ENCODE results near the gene CDK5R1.

The CDK5R1 gene

GRCh38 chr17:32492648-32493289 lies 6.0 kb downstream of the CDK5R1 start:
- peaks cover 5% of the 10 kb centered on the region; the same call in 1 of the 2 replicates for H3K4me1 ChIP-seq (ENCODE audit: insufficient read depth, low read length)
- H3K36me3 ChIP-seq (ENCODE audit: insufficient read depth, low read length), result peaks cover 3% of the 10 kb centered on the region; the same call in 1 of the 2 replicates
- H3K9me3 ChIP-seq (ENCODE audit: control insufficient read depth, insufficient read depth, low read length), result no peaks in the 10 kb centered on the region
- H3K9ac ChIP-seq (ENCODE audit: low read depth, low read length), result no peak overlapping the region

GRCh38 chr17:32493571-32493970 lies 6.8 kb downstream of the CDK5R1 start:
- Histone ChIP-seq H3K36me3 (ENCODE audit: insufficient read depth, low read length) (peaks cover 3% of the 10 kb centered on the region; the same call in 1 of the 2 replicates), H3K4me1 (ENCODE audit: insufficient read depth, low read length) (peaks cover 9% of the 10 kb centered on the region; the same call in 1 of the 2 replicates), H3K9me3 (ENCODE audit: control insufficient read depth, insufficient read depth, low read length) (no peaks in the 10 kb centered on the region), H3K9ac (ENCODE audit: low read depth, low read length) (no peak overlapping the region)

GRCh38 chr17:32493976-32494513 lies 7.3 kb downstream of the CDK5R1 start:
- Histone ChIP-seq H3K4me1 (ENCODE audit: insufficient read depth, low read length) (peaks cover 9% of the 10 kb centered on the region; the same call in 1 of the 2 replicates), H3K9me3 (ENCODE audit: control insufficient read depth, insufficient read depth, low read length) (no peaks in the 10 kb centered on the region), H3K36me3 (ENCODE audit: insufficient read depth, low read length) (peaks cover 3% of the 10 kb centered on the region; the same call in 1 of the 2 replicates), H3K9ac (ENCODE audit: low read depth, low read length) (no peak overlapping the region)

- Histone ChIP-seq H3K36me3 (ENCODE audit: insufficient read depth, low read length) (peaks cover 1% of the 10 kb centered on the region; the same call in 1 of the 2 replicates), H3K9ac (ENCODE audit: low read depth, low read length) (no peak overlapping the region), H3K4me1 (ENCODE audit: insufficient read depth, low read length) (peaks cover 9% of the 10 kb centered on the region; the same call in 1 of the 2 replicates), H3K9me3 (ENCODE audit: control insufficient read depth, insufficient read depth, low read length) (no peaks in the 10 kb centered on the region)
These were observed 8.0 kb downstream of the CDK5R1 start for GRCh38 chr17:32494621-32495358.

- Histone ChIP-seq H3K4me1 (ENCODE audit: insufficient read depth, low read length) (peaks cover 9% of the 10 kb centered on the region; the same call in 1 of the 2 replicates), H3K36me3 (ENCODE audit: insufficient read depth, low read length) (no peaks in the 10 kb centered on the region), H3K9me3 (ENCODE audit: control insufficient read depth, insufficient read depth, low read length) (no peaks in the 10 kb centered on the region), H3K9ac (ENCODE audit: low read depth, low read length) (no peak overlapping the region)
These were observed 8.8 kb downstream of the CDK5R1 start for GRCh38 chr17:32495359-32496231.

- Histone ChIP-seq H3K9ac (ENCODE audit: low read depth, low read length) (no peak overlapping the region), H3K4me1 (ENCODE audit: insufficient read depth, low read length) (peaks cover 9% of the 10 kb centered on the region; the same call in 1 of the 2 replicates), H3K9me3 (ENCODE audit: control insufficient read depth, insufficient read depth, low read length) (no peaks in the 10 kb centered on the region), H3K36me3 (ENCODE audit: insufficient read depth, low read length) (no peaks in the 10 kb centered on the region)
These were observed 9.7 kb downstream of the CDK5R1 start for GRCh38 chr17:32496395-32497073.

GRCh38 chr17:32497431-32498205 lies 10.8 kb downstream of the CDK5R1 start:
- Histone ChIP-seq H3K9ac (ENCODE audit: low read depth, low read length) (no peak overlapping the region), H3K4me1 (ENCODE audit: insufficient read depth, low read length) (0 out of 2 replicates have a peak, but pooled peaks cover 4% of the 10 kb centered on the region), H3K36me3 (ENCODE audit: insufficient read depth, low read length) (no peaks in the 10 kb centered on the region), H3K9me3 (ENCODE audit: control insufficient read depth, insufficient read depth, low read length) (no peaks in the 10 kb centered on the region)

- Histone ChIP-seq H3K36me3 (ENCODE audit: insufficient read depth, low read length) (no peaks in the 10 kb centered on the region), H3K9ac (ENCODE audit: low read depth, low read length) (no peak overlapping the region), H3K4me1 (ENCODE audit: insufficient read depth, low read length) (0 out of 2 replicates have a peak, but pooled peaks cover 4% of the 10 kb centered on the region), H3K9me3 (ENCODE audit: control insufficient read depth, insufficient read depth, low read length) (no peaks in the 10 kb centered on the region)
These were observed 11.6 kb downstream of the CDK5R1 start for GRCh38 chr17:32498391-32498790.

GRCh38 chr17:32502013-32502412 lies 15.2 kb downstream of the CDK5R1 start:
- Histone ChIP-seq H3K4me1 (ENCODE audit: insufficient read depth, low read length) (0 out of 2 replicates have a peak, but pooled peaks cover 4% of the 10 kb centered on the region), H3K9ac (ENCODE audit: low read depth, low read length) (no peak overlapping the region), H3K36me3 (ENCODE audit: insufficient read depth, low read length) (no peaks in the 10 kb centered on the region), H3K9me3 (ENCODE audit: control insufficient read depth, insufficient read depth, low read length) (no peaks in the 10 kb centered on the region)

- no peak overlapping the region for H3K9ac ChIP-seq (ENCODE audit: low read depth, low read length)
- no peaks in the 10 kb centered on the region for H3K36me3 ChIP-seq (ENCODE audit: insufficient read depth, low read length)
- no peaks in the 10 kb centered on the region for H3K9me3 ChIP-seq (ENCODE audit: control insufficient read depth, insufficient read depth, low read length)
- H3K4me1 ChIP-seq (ENCODE audit: insufficient read depth, low read length), result 0 out of 2 replicates have a peak, but pooled peaks cover 4% of the 10 kb centered on the region
These were observed 15.9 kb downstream of the CDK5R1 start for GRCh38 chr17:32502710-32503109.

GRCh38 chr17:32503251-32504165 lies 16.7 kb downstream of the CDK5R1 start:
- H3K9ac ChIP-seq (ENCODE audit: low read depth, low read length), result no peak overlapping the region

More at GRCh38 chr17:32503251-32504165, 16.7 kb downstream of the CDK5R1 start:
- H3K9me3 ChIP-seq (ENCODE audit: control insufficient read depth, insufficient read depth, low read length), result no peaks in the 10 kb centered on the region
- no peaks in the 10 kb centered on the region for H3K4me1 ChIP-seq (ENCODE audit: insufficient read depth, low read length)
- H3K36me3 ChIP-seq (ENCODE audit: insufficient read depth, low read length), result no peaks in the 10 kb centered on the region
